ENCODE results near the gene ITPRIPL2.

DNA sequence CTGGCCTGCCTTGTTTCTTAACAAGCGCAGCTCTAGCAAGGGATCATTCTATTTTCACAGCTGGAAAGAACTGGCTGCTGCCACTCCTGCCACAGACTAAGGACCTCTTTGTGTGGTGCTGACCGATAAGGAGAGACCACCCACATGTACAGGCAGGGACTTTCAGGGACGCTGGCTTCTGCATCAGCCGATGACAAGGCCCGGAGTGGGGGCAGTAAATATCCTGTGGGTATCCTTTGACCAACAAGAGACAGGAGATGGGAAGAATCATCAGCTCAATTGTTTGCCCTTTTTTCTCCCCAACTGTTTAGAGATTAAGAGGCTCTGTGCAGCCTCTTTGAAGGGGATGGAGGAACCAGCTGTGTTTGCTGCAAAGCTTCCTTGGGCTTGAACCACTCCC, 9.2 kb upstream of the ITPRIPL2 start:
- TF ChIP-seq, protein P1, sequence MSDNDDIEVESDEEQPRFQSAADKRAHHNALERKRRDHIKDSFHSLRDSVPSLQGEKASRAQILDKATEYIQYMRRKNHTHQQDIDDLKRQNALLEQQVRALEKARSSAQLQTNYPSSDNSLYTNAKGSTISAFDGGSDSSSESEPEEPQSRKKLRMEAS (IDR thresholded peaks at IDR 0.05), result no peak
- no peak for TF ChIP-seq ZNF335 (CRISPR knock-in tag; IDR thresholded peaks at IDR 0.05)
- TF ChIP-seq SP5 (CRISPR knock-in tag; IDR thresholded peaks at IDR 0.05; ENCODE audit: borderline replicate concordance, low read depth), result no peak

All from HepG2 (cell line).